Measurements from ENCODE around the gene SHROOM4. TPM values are rescaled to one million over a fixed set of nuclear protein-coding genes. Genes with fewer than 3 reads are reported as not detected.

SHROOM4 gene
- total and polyA plus RNA-seq, 2 of the 13 experiments (the other 11 are each of a cell fraction or from before 2014, with no cell fraction given): 0.08 to 0.18 TPM

- Histone ChIP-seq H3K9ac (ENCODE audit: insufficient read depth, low read depth, low read length) (no peak overlapping the region), H3K4me3 (replicated peaks in 1 of 3; ENCODE audit: insufficient read depth in 1 of 3, low read depth in 2 of 3, low read length in 3 of 3) (no peak overlapping the region), H3K36me3 (replicated peaks in 1 of 2; ENCODE audit: control insufficient read depth in 1 of 2, insufficient read depth in 2 of 2, low read length in 2 of 2) (no peaks in the 10 kb centered on the region), H3K4me2 (ENCODE audit: low read depth, low read length) (no peak overlapping the region), H3K79me2 (ENCODE audit: insufficient read depth, low read length) (no peaks in the 10 kb centered on the region), H3K4me1 (ENCODE audit: insufficient read depth, low read length) (no peaks in the 10 kb centered on the region), H3K27ac (ENCODE audit: extremely low read length, insufficient read depth, low read length) (no peak overlapping the region), H2AFZ (ENCODE audit: low read length) (no peak overlapping the region), H3K27me3 (ENCODE audit: control insufficient read depth in 1 of 2, insufficient read depth in 2 of 2, low read length in 2 of 2) (no peaks in the 10 kb centered on the region), H4K20me1 (ENCODE audit: insufficient read depth, low read length) (no peaks in the 10 kb centered on the region), H3K9me3 (ENCODE audit: low read length) (no peaks in the 10 kb centered on the region)
- TF ChIP-seq KLF9 (CRISPR knock-in tag; IDR thresholded peaks at IDR 0.05; ENCODE audit: low read depth) (no peak), NONO (IDR thresholded peaks at IDR 0.05) (no peak), NONO (CRISPR knock-in tag; conservative IDR thresholded peaks at IDR 0.05) (no peak), ZNF251 (CRISPR knock-in tag; IDR thresholded peaks at IDR 0.05) (no peak), MBD4 (IDR thresholded peaks at IDR 0.05; ENCODE audit: borderline replicate concordance, low read length) (no peak), FOXA3 (CRISPR knock-in tag; IDR thresholded peaks at IDR 0.05) (no peak), RELA (CRISPR knock-in tag; IDR thresholded peaks at IDR 0.05) (no peak)
- TF ChIP-seq, protein P1, sequence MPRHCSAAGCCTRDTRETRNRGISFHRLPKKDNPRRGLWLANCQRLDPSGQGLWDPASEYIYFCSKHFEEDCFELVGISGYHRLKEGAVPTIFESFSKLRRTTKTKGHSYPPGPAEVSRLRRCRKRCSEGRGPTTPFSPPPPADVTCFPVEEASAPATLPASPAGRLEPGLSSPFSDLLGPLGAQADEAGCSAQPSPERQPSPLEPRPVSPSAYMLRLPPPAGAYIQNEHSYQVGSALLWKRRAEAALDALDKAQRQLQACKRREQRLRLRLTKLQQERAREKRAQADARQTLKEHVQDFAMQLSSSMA (CRISPR knock-in tag; IDR thresholded peaks at IDR 0.05): no peak
- TF ChIP-seq, protein P2, sequence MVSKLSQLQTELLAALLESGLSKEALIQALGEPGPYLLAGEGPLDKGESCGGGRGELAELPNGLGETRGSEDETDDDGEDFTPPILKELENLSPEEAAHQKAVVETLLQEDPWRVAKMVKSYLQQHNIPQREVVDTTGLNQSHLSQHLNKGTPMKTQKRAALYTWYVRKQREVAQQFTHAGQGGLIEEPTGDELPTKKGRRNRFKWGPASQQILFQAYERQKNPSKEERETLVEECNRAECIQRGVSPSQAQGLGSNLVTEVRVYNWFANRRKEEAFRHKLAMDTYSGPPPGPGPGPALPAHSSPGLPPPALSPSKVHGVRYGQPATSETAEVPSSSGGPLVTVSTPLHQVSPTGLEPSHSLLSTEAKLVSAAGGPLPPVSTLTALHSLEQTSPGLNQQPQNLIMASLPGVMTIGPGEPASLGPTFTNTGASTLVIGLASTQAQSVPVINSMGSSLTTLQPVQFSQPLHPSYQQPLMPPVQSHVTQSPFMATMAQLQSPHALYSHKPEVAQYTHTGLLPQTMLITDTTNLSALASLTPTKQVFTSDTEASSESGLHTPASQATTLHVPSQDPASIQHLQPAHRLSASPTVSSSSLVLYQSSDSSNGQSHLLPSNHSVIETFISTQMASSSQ (IDR thresholded peaks at IDR 0.05; ENCODE audit: low read depth): no peak
- TF ChIP-seq, protein P2 (CRISPR knock-in tag; IDR thresholded peaks at IDR 0.05; ENCODE audit: borderline replicate concordance): no peak
- no peak for DNase-seq (ENCODE audit: low spot score)
- WGBS (ENCODE audit: low lambda C conversion rate): no CpG with 5 or more reads among the region's 1 CpG
- no peak for FAIRE-seq
- intact Hi-C loops (cut with micrococcal nuclease; ENCODE audit: unreplicated experiment): no loop called here
- ChIA-PET POLR2A (no interaction called here), CTCF (ENCODE audit: low intra/inter-chr PET ratio, low total read pairs) (no interaction called here)
- BruUV-seq (replicated peaks): no TSS peak
- no peak for ATAC-seq
- in situ Hi-C loops (cut with HindIII; ENCODE audit: extremely low pct_ligation_motif_present, low pct_unique_long_range_greater_than_20kb): no loop called here
Observed at GRCh38 chrX:50721764-50722521, 92.1 kb downstream of the SHROOM4 start.

All from HepG2 (cell line).